ENCODE data around the gene GABRB3. TPM values are rescaled to one million over a fixed set of nuclear protein-coding genes. Genes with fewer than 3 reads are reported as not detected.

GABRB3 gene
- total RNA-seq, 1 experiment from 2014 or later: 0.13 TPM

- CTCF ChIA-PET: no interaction called here
- TF ChIP-seq CTCF (IDR thresholded peaks at IDR 0.05) (no peak), SIN3A (IDR thresholded peaks at IDR 0.05; ENCODE audit: borderline replicate concordance, insufficient read depth, low read depth, low read length) (no peak)
- H3K4me1 ChIP-seq (ENCODE audit: control insufficient read depth, insufficient read depth, low read length): no peaks in the 10 kb centered on the region
- ATAC-seq (no peak), DNase-seq (ENCODE audit: low read depth, low spot score) (no peak)
- no peaks in the 10 kb centered on the region for H3K36me3 ChIP-seq (ENCODE audit: control insufficient read depth, insufficient read depth, low read length)
- in situ Hi-C loops (cut with HindIII; ENCODE audit: low pct_unique_long_range_greater_than_20kb, low sequenced_read_pairs) (no loop called here), intact Hi-C loops (cut with micrococcal nuclease; ENCODE audit: unreplicated experiment) (no loop called here)
- no peak overlapping the region for H3K4me3 ChIP-seq (ENCODE audit: low read depth in 2 of 2, low read length in 2 of 2)
- H3K27me3 ChIP-seq (ENCODE audit: control insufficient read depth, insufficient read depth, low read length): no peaks in the 10 kb centered on the region
- no TSS peak for BruUV-seq (replicated peaks)
- POLR2A ChIA-PET: no interaction called here
- H3K27ac ChIP-seq (ENCODE audit: low read length): no peak overlapping the region
- no peaks in the 10 kb centered on the region for H3K9me3 ChIP-seq (ENCODE audit: control insufficient read depth, insufficient read depth, low read depth, low read length)
Measured at GRCh38 chr15:26564361-26564760, 208.5 kb downstream of the GABRB3 start.

DNA sequence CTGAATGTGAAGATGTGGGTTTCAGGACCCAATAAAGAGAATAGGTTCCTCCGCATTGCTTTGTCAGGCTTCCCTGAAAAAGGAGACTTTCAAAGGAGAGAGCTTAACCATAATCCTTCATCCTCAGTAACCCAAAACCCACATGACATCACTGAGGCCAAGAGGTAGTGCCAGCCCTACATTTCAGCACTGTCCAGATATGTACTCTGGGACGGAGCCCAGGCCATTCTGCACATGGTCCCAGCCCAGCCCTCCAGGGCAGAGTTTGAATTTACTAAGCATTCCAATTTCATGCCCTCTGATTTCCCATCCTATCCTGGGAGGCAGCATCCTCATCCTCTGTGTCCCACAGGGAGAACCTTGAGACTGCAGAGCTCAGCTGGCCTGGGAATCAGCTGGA lies 210.5 kb downstream of the GABRB3 start:
- TF ChIP-seq CTCF (IDR thresholded peaks at IDR 0.05) (no peak), SIN3A (IDR thresholded peaks at IDR 0.05; ENCODE audit: borderline replicate concordance, insufficient read depth, low read depth, low read length) (no peak), REST (IDR thresholded peaks at IDR 0.05; ENCODE audit: insufficient read depth in 1 of 2, low read depth in 2 of 2, low read length in 1 of 2) (no peak), TCF7L2 (IDR thresholded peaks at IDR 0.05; ENCODE audit: low read depth, low read length) (no peak), POLR2AphosphoS5 (IDR thresholded peaks at IDR 0.05; ENCODE audit: low read depth, low read length) (no peak)
- no peaks in the 10 kb centered on the region for H3K9me3 ChIP-seq (ENCODE audit: control insufficient read depth, insufficient read depth, low read depth, low read length)
- intact Hi-C loops (cut with micrococcal nuclease; ENCODE audit: unreplicated experiment): no loop called here

GRCh38 chr15:26561896-26562295 lies 211.0 kb downstream of the GABRB3 start:
- TF ChIP-seq REST (IDR thresholded peaks at IDR 0.05; ENCODE audit: insufficient read depth in 1 of 2, low read depth in 2 of 2, low read length in 1 of 2) (no peak), CTCF (IDR thresholded peaks at IDR 0.05) (no peak), SIN3A (IDR thresholded peaks at IDR 0.05; ENCODE audit: borderline replicate concordance, insufficient read depth, low read depth, low read length) (no peak), TCF7L2 (IDR thresholded peaks at IDR 0.05; ENCODE audit: low read depth, low read length) (no peak), POLR2AphosphoS5 (IDR thresholded peaks at IDR 0.05; ENCODE audit: low read depth, low read length) (no peak)
- H3K9me3 ChIP-seq (ENCODE audit: control insufficient read depth, insufficient read depth, low read depth, low read length): no peaks in the 10 kb centered on the region
- no TSS peak for BruUV-seq (replicated peaks)
- ATAC-seq (no peak), DNase-seq (ENCODE audit: low read depth, low spot score) (no peak)
- no peaks in the 10 kb centered on the region for H3K36me3 ChIP-seq (ENCODE audit: control insufficient read depth, insufficient read depth, low read length)
- H3K4me1 ChIP-seq (ENCODE audit: control insufficient read depth, insufficient read depth, low read length): no peaks in the 10 kb centered on the region
- no peak overlapping the region for H3K27ac ChIP-seq (ENCODE audit: low read length)
- intact Hi-C loops (cut with micrococcal nuclease; ENCODE audit: unreplicated experiment): no loop called here
- H3K27me3 ChIP-seq (ENCODE audit: control insufficient read depth, insufficient read depth, low read length): no peaks in the 10 kb centered on the region
- no peak overlapping the region for H3K4me3 ChIP-seq (ENCODE audit: low read depth in 2 of 2, low read length in 2 of 2)
- CTCF ChIA-PET: no interaction called here
- in situ Hi-C loops (cut with HindIII; ENCODE audit: low pct_unique_long_range_greater_than_20kb, low sequenced_read_pairs): no loop called here
- POLR2A ChIA-PET: no interaction called here

More for the DNA sequence above, 210.5 kb downstream of the GABRB3 start:
- Histone ChIP-seq H3K4me3 (ENCODE audit: low read depth in 2 of 2, low read length in 2 of 2) (no peak overlapping the region), H3K27ac (ENCODE audit: low read length) (no peak overlapping the region), H3K27me3 (ENCODE audit: control insufficient read depth, insufficient read depth, low read length) (no peaks in the 10 kb centered on the region), H3K4me1 (ENCODE audit: control insufficient read depth, insufficient read depth, low read length) (no peaks in the 10 kb centered on the region), H3K36me3 (ENCODE audit: control insufficient read depth, insufficient read depth, low read length) (no peaks in the 10 kb centered on the region)
- in situ Hi-C loops (cut with HindIII; ENCODE audit: low pct_unique_long_range_greater_than_20kb, low sequenced_read_pairs): no loop called here
- CTCF ChIA-PET: no interaction called here
- POLR2A ChIA-PET: no interaction called here
- DNase-seq (ENCODE audit: low read depth, low spot score) (no peak), ATAC-seq (no peak)
- no TSS peak for BruUV-seq (replicated peaks)

Data from Panc1 (cell line).